Neural cell (in vitro differentiated cells): ENCODE results near the gene BRI3.

ENCODE experiments used
- POLR2AphosphoS5 ChIP-seq: IDR thresholded peaks from 2 replicates; pipeline ENCODE4 v1.6.1; 2012
- RAD21 ChIP-seq: fragments of 450-650 bp; conservative IDR thresholded peaks from 2 replicates; pipeline ENCODE4 v1.6.1; 2014; ENCODE audit warnings: antibody characterized with exemption, mild to moderate bottlenecking, moderate library complexity
- SMC3 ChIP-seq: fragments of 450-650 bp; conservative IDR thresholded peaks from 2 replicates; pipeline ENCODE4 v1.6.1; 2014; ENCODE audit warnings: antibody characterized with exemption, mild to moderate bottlenecking, moderate library complexity; ENCODE audit not compliant: poor library complexity
- TF ChIP-seq, protein P1 (sequence below): fragments of 450-650 bp; IDR thresholded peaks from 2 replicates; pipeline ENCODE4 v1.5.1; 2014; ENCODE audit warnings: antibody characterized with exemption, mild to moderate bottlenecking, moderate library complexity; ENCODE audit not compliant: poor library complexity, severe bottlenecking

DNA sequence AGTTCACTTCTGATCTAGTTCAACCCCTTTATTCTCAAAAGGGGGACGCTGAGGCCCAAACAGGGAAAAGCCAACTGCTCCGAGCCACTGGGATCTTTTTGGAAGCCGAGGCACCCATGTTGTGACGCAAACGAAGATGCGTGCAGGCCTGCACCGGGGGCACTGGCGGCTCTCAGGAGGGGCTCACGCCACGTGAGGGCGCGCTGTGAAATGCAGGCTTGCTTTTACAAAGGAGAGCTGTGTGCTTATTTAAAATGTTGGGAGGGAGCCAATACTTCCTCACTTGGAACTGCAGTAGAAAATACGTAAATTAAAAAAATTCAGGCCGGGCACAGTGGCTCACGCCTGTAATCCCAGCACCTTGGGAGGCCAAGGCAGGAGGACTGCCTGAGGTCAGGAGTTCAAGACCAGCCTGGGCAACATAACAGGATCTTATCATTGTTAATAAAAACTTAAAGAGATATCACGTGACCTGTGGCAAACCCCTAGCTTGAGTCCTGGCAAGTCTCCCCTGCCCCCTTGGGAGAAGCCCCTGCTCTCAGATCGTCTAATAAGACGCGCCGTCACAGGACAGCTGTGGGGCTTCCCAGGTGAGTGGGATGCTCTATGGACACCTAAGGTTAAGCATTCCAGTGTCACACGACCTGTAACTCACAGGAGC lies 16.3 kb downstream of the BRI3 start:
- TF ChIP-seq, protein P1, sequence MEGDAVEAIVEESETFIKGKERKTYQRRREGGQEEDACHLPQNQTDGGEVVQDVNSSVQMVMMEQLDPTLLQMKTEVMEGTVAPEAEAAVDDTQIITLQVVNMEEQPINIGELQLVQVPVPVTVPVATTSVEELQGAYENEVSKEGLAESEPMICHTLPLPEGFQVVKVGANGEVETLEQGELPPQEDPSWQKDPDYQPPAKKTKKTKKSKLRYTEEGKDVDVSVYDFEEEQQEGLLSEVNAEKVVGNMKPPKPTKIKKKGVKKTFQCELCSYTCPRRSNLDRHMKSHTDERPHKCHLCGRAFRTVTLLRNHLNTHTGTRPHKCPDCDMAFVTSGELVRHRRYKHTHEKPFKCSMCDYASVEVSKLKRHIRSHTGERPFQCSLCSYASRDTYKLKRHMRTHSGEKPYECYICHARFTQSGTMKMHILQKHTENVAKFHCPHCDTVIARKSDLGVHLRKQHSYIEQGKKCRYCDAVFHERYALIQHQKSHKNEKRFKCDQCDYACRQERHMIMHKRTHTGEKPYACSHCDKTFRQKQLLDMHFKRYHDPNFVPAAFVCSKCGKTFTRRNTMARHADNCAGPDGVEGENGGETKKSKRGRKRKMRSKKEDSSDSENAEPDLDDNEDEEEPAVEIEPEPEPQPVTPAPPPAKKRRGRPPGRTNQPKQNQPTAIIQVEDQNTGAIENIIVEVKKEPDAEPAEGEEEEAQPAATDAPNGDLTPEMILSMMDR = no peak
- TF ChIP-seq POLR2AphosphoS5 (no peak), SMC3 (no peak), RAD21 (no peak)
